SU-DHL-6 (cell line): ENCODE results near the gene FER1L5.

Experiments
- H2AFZ ChIP-seq: fragments of 200-600 bp; sonication (generic); 2 replicates; pipeline ENCODE4 v1.6.1; 2014; ENCODE audit warnings: low read depth, mild to moderate bottlenecking, moderate library complexity, mixed read lengths, antibody characterized with exemption, low read length; ENCODE audit not compliant: severe bottlenecking
- H3F3A ChIP-seq: fragments of 200-600 bp; shearing (Covaris generic); 2 replicates; pipeline ENCODE4 v1.6.0; 2016; ENCODE audit warnings: antibody characterized with exemption, mild to moderate bottlenecking; ENCODE audit not compliant: insufficient read depth
- H3K27ac ChIP-seq: fragments of 200-600 bp; sonication (generic); 2 replicates; pipeline ENCODE4 v1.5.1; 2016; ENCODE audit warnings: low read depth, mild to moderate bottlenecking, low read length, moderate library complexity, mixed read lengths
- H3K27me3 ChIP-seq: fragments of 200-600 bp; sonication (generic), shearing (Covaris generic); 2 replicates; pipeline ENCODE4 v1.6.0; 2014; ENCODE audit warnings: mild to moderate bottlenecking, low read length
- H3K36me3 ChIP-seq: fragments of 200-600 bp; sonication (generic); 2 replicates; pipeline ENCODE4 v1.6.1; 2014; ENCODE audit warnings: mild to moderate bottlenecking, low read length, mixed read lengths
- H3K4me2 ChIP-seq: fragments of 300-600, 200-600 bp; shearing (Covaris generic), sonication (generic); 2 replicates; pipeline ENCODE4 v1.6.0; 2014; ENCODE audit warnings: low read length, low read depth, mild to moderate bottlenecking; ENCODE audit not compliant: poor library complexity, severe bottlenecking
- H3K4me3 ChIP-seq: fragments of 200-600 bp; sonication (generic); 2 replicates; pipeline ENCODE4 v1.5.1; 2014; ENCODE audit warnings: antibody characterized with exemption, low read length, mild to moderate bottlenecking, mixed read lengths; ENCODE audit not compliant: insufficient read depth, poor library complexity, severe bottlenecking
- H3K79me2 ChIP-seq: fragments of 200-600 bp; sonication (generic); 2 replicates; pipeline ENCODE4 v1.6.1; 2014; ENCODE audit warnings: mild to moderate bottlenecking, low read length, moderate library complexity; ENCODE audit not compliant: insufficient read depth
- H3K9ac ChIP-seq: fragments of 200-600 bp; sonication (generic); 2 replicates; pipeline ENCODE4 v1.7.0; 2014; ENCODE audit warnings: mild to moderate bottlenecking, low read length
- H3K9me2 ChIP-seq: fragments of 200-600 bp; sonication (generic); replicated peaks from 2 replicates; pipeline ENCODE4 v1.6.1; 2014; ENCODE audit warnings: low read length; ENCODE audit not compliant: insufficient read depth
- H3K9me3 ChIP-seq: fragments of 200-600 bp; sonication (generic); 2 replicates; pipeline ENCODE4 v1.6.1; 2014; ENCODE audit warnings: low read length, mixed read lengths; ENCODE audit not compliant: insufficient read depth
- H4K20me1 ChIP-seq: fragments of 200-600 bp; sonication (generic); 2 replicates; pipeline ENCODE4 v1.6.1; 2014; ENCODE audit warnings: low read depth, mild to moderate bottlenecking, antibody characterized with exemption, low read length, moderate library complexity, mixed read lengths
- EZH2phosphoT487 ChIP-seq: fragments of 200-600 bp; sonication (generic), shearing (Covaris generic); conservative IDR thresholded peaks from 2 replicates; pipeline ENCODE4 v1.6.1; 2018; ENCODE audit warnings: mild to moderate bottlenecking, antibody characterized with exemption, low read length, moderate library complexity, mixed read lengths
- TF ChIP-seq, protein P1 (sequence below): fragments of 200-600 bp; sonication (generic); IDR thresholded peaks from one replicate; pipeline ENCODE4 v1.5.1; 2017; ENCODE audit warnings: antibody characterized with exemption, mild to moderate bottlenecking, low read length, moderate library complexity; ENCODE audit not compliant: insufficient read depth, poor library complexity, severe bottlenecking

The FER1L5 gene

DNA sequence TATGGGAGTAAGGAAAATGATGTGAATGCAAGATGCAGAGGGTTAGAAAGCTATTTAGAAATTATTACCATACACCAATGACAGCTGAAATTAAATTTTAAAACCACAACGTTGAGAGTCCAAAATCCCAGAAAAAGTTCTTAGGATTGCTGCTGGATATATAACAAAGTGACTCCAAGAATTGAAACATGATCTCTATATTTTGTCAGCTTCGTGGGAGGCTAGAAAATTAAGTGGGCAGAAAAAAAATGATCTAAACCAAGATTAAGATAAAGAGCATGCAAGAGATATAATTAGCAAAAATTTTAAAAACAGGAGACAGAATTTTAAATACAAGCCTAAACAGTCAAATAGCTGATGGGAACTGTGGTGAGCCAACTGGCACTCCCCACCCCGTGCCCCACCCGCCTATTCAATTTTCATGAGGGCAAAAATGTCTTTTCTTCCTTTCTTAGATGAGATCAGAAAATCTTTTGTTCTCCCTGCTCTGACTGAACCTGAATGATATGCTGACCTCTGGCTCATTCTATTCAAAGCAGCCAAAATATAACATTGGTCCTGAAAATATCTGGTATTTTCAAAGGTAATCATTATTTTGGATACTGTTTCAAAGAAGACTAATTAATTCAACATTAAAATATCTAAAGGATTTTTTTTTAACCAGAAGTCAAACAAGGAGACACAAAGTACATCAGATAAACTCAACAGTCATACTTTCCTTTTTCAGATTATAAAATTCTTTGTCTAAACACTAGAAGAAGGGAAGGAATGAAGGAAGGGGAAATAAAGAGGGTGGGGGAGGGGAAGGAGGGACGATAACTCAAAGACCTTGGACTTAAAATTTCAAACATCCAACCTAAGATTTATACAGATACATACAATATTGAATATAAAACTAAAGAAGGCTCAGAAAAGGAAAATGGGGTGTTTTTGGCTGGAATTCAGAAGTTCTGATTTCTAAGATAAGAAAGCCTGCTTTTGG lies 16.7 kb upstream of the FER1L5 start:
- H3K4me3 ChIP-seq: no peak overlapping the region
- H3K36me3 ChIP-seq: peaks cover 27% of the 10 kb centered on the region; the same call in 1 of the 2 replicates
- no peaks in the 10 kb centered on the region for H3K27me3 ChIP-seq
- no peak overlapping the region for H3K27ac ChIP-seq
- H3K9ac ChIP-seq: no peak overlapping the region
- no peaks in the 10 kb centered on the region for H3K9me2 ChIP-seq
- no peak overlapping the region for H3K4me2 ChIP-seq
- H3K9me3 ChIP-seq: no peaks in the 10 kb centered on the region
- no peaks in the 10 kb centered on the region for H3F3A ChIP-seq
- H4K20me1 ChIP-seq: no peaks in the 10 kb centered on the region
- TF ChIP-seq EZH2phosphoT487: no peak
- TF ChIP-seq, protein P1, sequence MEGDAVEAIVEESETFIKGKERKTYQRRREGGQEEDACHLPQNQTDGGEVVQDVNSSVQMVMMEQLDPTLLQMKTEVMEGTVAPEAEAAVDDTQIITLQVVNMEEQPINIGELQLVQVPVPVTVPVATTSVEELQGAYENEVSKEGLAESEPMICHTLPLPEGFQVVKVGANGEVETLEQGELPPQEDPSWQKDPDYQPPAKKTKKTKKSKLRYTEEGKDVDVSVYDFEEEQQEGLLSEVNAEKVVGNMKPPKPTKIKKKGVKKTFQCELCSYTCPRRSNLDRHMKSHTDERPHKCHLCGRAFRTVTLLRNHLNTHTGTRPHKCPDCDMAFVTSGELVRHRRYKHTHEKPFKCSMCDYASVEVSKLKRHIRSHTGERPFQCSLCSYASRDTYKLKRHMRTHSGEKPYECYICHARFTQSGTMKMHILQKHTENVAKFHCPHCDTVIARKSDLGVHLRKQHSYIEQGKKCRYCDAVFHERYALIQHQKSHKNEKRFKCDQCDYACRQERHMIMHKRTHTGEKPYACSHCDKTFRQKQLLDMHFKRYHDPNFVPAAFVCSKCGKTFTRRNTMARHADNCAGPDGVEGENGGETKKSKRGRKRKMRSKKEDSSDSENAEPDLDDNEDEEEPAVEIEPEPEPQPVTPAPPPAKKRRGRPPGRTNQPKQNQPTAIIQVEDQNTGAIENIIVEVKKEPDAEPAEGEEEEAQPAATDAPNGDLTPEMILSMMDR: no peak
- peaks cover 4% of the 10 kb centered on the region for H3K79me2 ChIP-seq
- no peak overlapping the region for H2AFZ ChIP-seq

GRCh38 chr2:96626553-96626942 lies 16.0 kb upstream of the FER1L5 start:
- TF ChIP-seq, protein P1: no peak
- no peak for TF ChIP-seq EZH2phosphoT487
- Histone ChIP-seq H3K36me3 (peaks cover 30% of the 10 kb centered on the region; the same call in 1 of the 2 replicates), H3K27ac (no peak overlapping the region)

GRCh38 chr2:96631804-96632435 lies 10.6 kb upstream of the FER1L5 start:
- H4K20me1 ChIP-seq: no peaks in the 10 kb centered on the region
- no peaks in the 10 kb centered on the region for H3K27me3 ChIP-seq
- no peaks in the 10 kb centered on the region for H3K9me3 ChIP-seq
- H2AFZ ChIP-seq: no peak overlapping the region
- H3F3A ChIP-seq: 0 out of 2 replicates have a peak, but pooled peaks cover 3% of the 10 kb centered on the region
- H3K9ac ChIP-seq: no peak overlapping the region
- H3K9me2 ChIP-seq: no peaks in the 10 kb centered on the region
- peaks cover 32% of the 10 kb centered on the region; the same call in 1 of the 2 replicates for H3K36me3 ChIP-seq
- no peak overlapping the region for H3K27ac ChIP-seq
- no peak for TF ChIP-seq EZH2phosphoT487
- TF ChIP-seq, protein P1: no peak
- no peak overlapping the region for H3K4me3 ChIP-seq
- no peak overlapping the region for H3K4me2 ChIP-seq
- peaks cover 28% of the 10 kb centered on the region for H3K79me2 ChIP-seq

More at GRCh38 chr2:96626553-96626942, 16.0 kb upstream of the FER1L5 start:
- Histone ChIP-seq H3K27me3 (no peaks in the 10 kb centered on the region), H3K4me3 (no peak overlapping the region), H3K9me2 (no peaks in the 10 kb centered on the region), H3K79me2 (peaks cover 4% of the 10 kb centered on the region), H3K9ac (no peak overlapping the region), H3K4me2 (no peak overlapping the region), H2AFZ (no peak overlapping the region), H3F3A (no peaks in the 10 kb centered on the region), H3K9me3 (no peaks in the 10 kb centered on the region), H4K20me1 (no peaks in the 10 kb centered on the region)
